Panc1 (cell line): Measurements from ENCODE around the gene TESK1. TPM values are rescaled to one million over a fixed set of nuclear protein-coding genes. Genes with fewer than 3 reads are reported as not detected.
"Not testable (repeated sequence)": the region's sequence is repeated elsewhere in the genome, so short reads cannot be mapped to it uniquely, and the experiment has no call there.

Experiments used
- ATAC-seq: fragments of 200-7000 bp; cut with Tn5 transposase; 2 replicates; pipeline ENCODE4 v1.9.1; 2020; ENCODE audit warnings: mild to moderate bottlenecking, moderate library complexity
- BruUV-seq: library from RNA; stranded (reverse); fragments of 400-500 nt; replicated peaks from 2 replicates; lab custom pipeline; 2021; lab: Mats Ljungman, UMichigan
- CTCF ChIA-PET: fragments of 300-600 bp; sonication (Branson Sonifier 250); formaldehyde crosslinking; loops from one replicate; lab custom pipeline; 2022; ENCODE audit warnings: antibody characterized with exemption; lab: Charles Lee
- POLR2A ChIA-PET: fragments of 300-600 bp; sonication (Branson Sonifier 250); formaldehyde crosslinking; loops from one replicate; lab custom pipeline; 2022; ENCODE audit warnings: antibody characterized with exemption; lab: Charles Lee
- DNase-seq: peaks from one replicate; pipeline ENCODE4 v3.0.0-alpha.2; 2010; ENCODE audit warnings: low read depth, low spot score
- H3K27ac ChIP-seq: 2 replicates; pipeline ENCODE4 v1.5.1; 2011; ENCODE audit warnings: mild to moderate bottlenecking, low read length, inconsistent platforms
- H3K27me3 ChIP-seq: fragments of 200-500 bp; sonication (Bioruptor generic); 2 replicates; pipeline ENCODE4 v1.6.0; 2014; ENCODE audit warnings: low read length, inconsistent platforms; ENCODE audit not compliant: control insufficient read depth, insufficient read depth
- H3K36me3 ChIP-seq: fragments of 200-500 bp; sonication (Bioruptor generic); 2 replicates; pipeline ENCODE4 v1.5.1; 2014; ENCODE audit warnings: inconsistent platforms, mild to moderate bottlenecking, low read length, moderate library complexity; ENCODE audit not compliant: control insufficient read depth, insufficient read depth
- H3K4me1 ChIP-seq: 2 replicates; pipeline ENCODE4 v1.5.1; 2011; ENCODE audit warnings: inconsistent platforms, mild to moderate bottlenecking, low read length, moderate library complexity; ENCODE audit not compliant: control insufficient read depth, insufficient read depth
- H3K4me3 ChIP-seq, 2 experiments: 2 replicates each; pipeline ENCODE4 v1.5.1; 2011 to 2012; ENCODE audit warnings: low read depth in 2 of 2, low read length in 2 of 2, mild to moderate bottlenecking in 2 of 2, inconsistent platforms in 1 of 2, moderate library complexity in 1 of 2
- H3K9me3 ChIP-seq: fragments of 200-500 bp; sonication (Bioruptor generic); 2 replicates; pipeline ENCODE4 v1.5.1; 2014; ENCODE audit warnings: low read depth, mild to moderate bottlenecking, inconsistent platforms, low read length, moderate library complexity; ENCODE audit not compliant: control insufficient read depth, insufficient read depth
- CTCF ChIP-seq: fragments of 450-650 bp; IDR thresholded peaks from 2 replicates; pipeline ENCODE4 v1.5.1; 2017; ENCODE audit warnings: mild to moderate bottlenecking
- POLR2AphosphoS5 ChIP-seq: IDR thresholded peaks from 2 replicates; pipeline ENCODE4 v1.6.1; 2012; ENCODE audit warnings: mild to moderate bottlenecking, low read depth, low read length, moderate library complexity
- SIN3A ChIP-seq: IDR thresholded peaks from 2 replicates; pipeline ENCODE4 v1.6.1; 2012; ENCODE audit warnings: low read depth, mild to moderate bottlenecking, low read length, moderate library complexity, borderline replicate concordance; ENCODE audit not compliant: insufficient read depth
- TCF7L2 ChIP-seq: IDR thresholded peaks from 2 replicates; pipeline ENCODE4 v1.6.1; 2011; ENCODE audit warnings: mild to moderate bottlenecking, low read depth, low read length, inconsistent platforms
- in situ Hi-C: cut with HindIII; loops from 2 replicates; pipeline ENCODE4 v1.10.0; 2016; ENCODE audit warnings: low sequenced_read_pairs, low pct_unique_long_range_greater_than_20kb
- intact Hi-C: fragments of 100-400 bp; cut with micrococcal nuclease; formaldehyde crosslinking; loops from one replicate; pipeline ENCODE4 v1.10.0; 2022; ENCODE audit not compliant: unreplicated experiment
- total RNA-seq: library from RNA; stranded (reverse); gene quantifications from one replicate; pipeline ENCODE4 v1.2.1, GENCODE V29; 2021; ENCODE audit not compliant: unreplicated experiment
- TF ChIP-seq, protein P1 (sequence below), 2 experiments: IDR thresholded peaks; 2 replicates each; pipeline ENCODE4 v1.6.1; 2011 to 2012; ENCODE audit warnings: low read depth in 2 of 2, control low read depth in 1 of 2, low read length in 1 of 2, mild to moderate bottlenecking in 1 of 2, moderate library complexity in 1 of 2; ENCODE audit not compliant: insufficient read depth in 1 of 2

The TESK1 gene
- total RNA-seq, 1 experiment from 2014 or later: 55.0 TPM

DNA sequence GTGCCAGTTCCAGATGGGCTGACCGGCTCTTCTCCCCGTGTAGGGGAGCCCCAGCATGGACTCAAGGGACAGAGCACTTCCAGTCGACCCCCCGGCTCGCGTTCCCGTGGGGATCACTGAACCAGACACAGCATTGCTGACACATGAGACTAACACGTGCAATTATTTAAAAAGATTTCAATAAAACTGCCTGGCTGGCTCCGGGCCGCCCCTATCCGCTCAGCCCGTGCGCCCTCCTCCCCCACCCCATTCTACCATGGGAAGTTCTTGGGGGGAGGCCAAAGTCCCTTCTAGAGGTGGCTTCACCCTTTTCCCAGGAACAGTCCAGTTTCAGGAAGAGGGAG is 4.7 kb downstream of the TESK1 start:
- Histone ChIP-seq H3K4me3 (no peak overlapping the region), H3K27ac (no peak overlapping the region), H3K4me1 (peaks cover 9% of the 10 kb centered on the region), H3K27me3 (no peaks in the 10 kb centered on the region; the same call in 1 of the 2 replicates), H3K9me3 (no peaks in the 10 kb centered on the region), H3K36me3 (no peaks in the 10 kb centered on the region; the same call in 1 of the 2 replicates)
- POLR2A ChIA-PET: no interaction called here
- intact Hi-C loops: loop anchor here (10.0 kb wide), 1 partner anchor 95 kb away; no protein-coding TSS in a partner anchor
- BruUV-seq: no TSS peak
- CTCF ChIA-PET: interaction anchor here (0.6 kb wide), 1 partner anchor 478 kb away, joined by 3 read pairs; no protein-coding TSS in a partner anchor
- in situ Hi-C loops: no loop called here
- ATAC-seq (no peak), DNase-seq (no peak)
- TF ChIP-seq CTCF (no peak), POLR2AphosphoS5 (no peak), SIN3A (no peak), TCF7L2 (no peak)
- TF ChIP-seq, protein P1, sequence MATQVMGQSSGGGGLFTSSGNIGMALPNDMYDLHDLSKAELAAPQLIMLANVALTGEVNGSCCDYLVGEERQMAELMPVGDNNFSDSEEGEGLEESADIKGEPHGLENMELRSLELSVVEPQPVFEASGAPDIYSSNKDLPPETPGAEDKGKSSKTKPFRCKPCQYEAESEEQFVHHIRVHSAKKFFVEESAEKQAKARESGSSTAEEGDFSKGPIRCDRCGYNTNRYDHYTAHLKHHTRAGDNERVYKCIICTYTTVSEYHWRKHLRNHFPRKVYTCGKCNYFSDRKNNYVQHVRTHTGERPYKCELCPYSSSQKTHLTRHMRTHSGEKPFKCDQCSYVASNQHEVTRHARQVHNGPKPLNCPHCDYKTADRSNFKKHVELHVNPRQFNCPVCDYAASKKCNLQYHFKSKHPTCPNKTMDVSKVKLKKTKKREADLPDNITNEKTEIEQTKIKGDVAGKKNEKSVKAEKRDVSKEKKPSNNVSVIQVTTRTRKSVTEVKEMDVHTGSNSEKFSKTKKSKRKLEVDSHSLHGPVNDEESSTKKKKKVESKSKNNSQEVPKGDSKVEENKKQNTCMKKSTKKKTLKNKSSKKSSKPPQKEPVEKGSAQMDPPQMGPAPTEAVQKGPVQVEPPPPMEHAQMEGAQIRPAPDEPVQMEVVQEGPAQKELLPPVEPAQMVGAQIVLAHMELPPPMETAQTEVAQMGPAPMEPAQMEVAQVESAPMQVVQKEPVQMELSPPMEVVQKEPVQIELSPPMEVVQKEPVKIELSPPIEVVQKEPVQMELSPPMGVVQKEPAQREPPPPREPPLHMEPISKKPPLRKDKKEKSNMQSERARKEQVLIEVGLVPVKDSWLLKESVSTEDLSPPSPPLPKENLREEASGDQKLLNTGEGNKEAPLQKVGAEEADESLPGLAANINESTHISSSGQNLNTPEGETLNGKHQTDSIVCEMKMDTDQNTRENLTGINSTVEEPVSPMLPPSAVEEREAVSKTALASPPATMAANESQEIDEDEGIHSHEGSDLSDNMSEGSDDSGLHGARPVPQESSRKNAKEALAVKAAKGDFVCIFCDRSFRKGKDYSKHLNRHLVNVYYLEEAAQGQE (IDR thresholded peaks at IDR 0.05; ENCODE audit: insufficient read depth in 1 of 2, low read depth in 2 of 2, low read length in 1 of 2): no peak

DNA sequence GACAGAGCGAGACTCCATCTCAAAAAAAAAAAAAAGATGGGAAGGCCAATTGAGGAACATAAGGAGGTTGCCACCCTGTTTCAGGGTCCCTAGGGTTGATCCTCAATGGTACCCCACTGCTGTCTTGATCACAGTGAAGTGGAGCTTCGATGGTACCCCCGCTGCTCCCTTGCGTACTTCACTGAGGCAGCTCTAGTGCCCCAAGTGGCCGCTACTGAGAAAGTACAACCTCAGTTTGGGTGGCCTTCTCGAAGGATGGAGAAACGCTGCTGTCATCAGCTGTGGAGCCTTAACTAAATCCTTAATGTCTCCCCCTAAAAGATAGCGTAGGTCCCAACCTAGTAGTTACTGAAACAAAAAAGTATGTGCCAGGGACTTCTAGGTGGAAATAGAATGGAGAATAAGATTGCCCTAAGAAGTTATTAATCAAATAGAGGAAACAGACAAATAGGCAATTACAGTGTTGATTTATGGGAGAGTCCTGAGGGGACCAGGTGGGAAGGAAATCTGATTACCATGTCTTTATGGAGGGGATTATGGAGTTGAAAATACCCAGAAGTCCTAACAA is 6.3 kb downstream of the TESK1 start:
- no TSS peak for BruUV-seq
- ChIA-PET CTCF (interaction anchor here (0.6 to 1.4 kb wide), 10 partner anchors 15 to 218 kb away, joined by 3 to 14 read pairs (median 4); partner anchors contain the start of genes CCDC107, RMRP and TMEM8B), POLR2A (interaction anchor here (0.6 kb wide), 1 partner anchor 67 kb away, joined by 7 read pairs; no protein-coding TSS in a partner anchor)
- ATAC-seq: peak; percentile 84
- Histone ChIP-seq H3K4me1 (peaks cover 6% of the 10 kb centered on the region), H3K27ac (no peak overlapping the region), H3K4me3 (no peak overlapping the region), H3K27me3 (no peaks in the 10 kb centered on the region; the same call in 1 of the 2 replicates), H3K36me3 (no peaks in the 10 kb centered on the region; the same call in 1 of the 2 replicates), H3K9me3 (no peaks in the 10 kb centered on the region)
- DNase-seq: peak; percentile 18
- intact Hi-C loops: no loop called here
- in situ Hi-C loops: no loop called here
- TF ChIP-seq CTCF: no peak
- TF ChIP-seq SIN3A: no peak
- TF ChIP-seq TCF7L2: no peak
- TF ChIP-seq POLR2AphosphoS5: no peak
- TF ChIP-seq, protein P1 (IDR thresholded peaks at IDR 0.05; ENCODE audit: insufficient read depth in 1 of 2, low read depth in 2 of 2, low read length in 1 of 2): no peak

GRCh38 chr9:35612066-35612465 is 7.0 kb downstream of the TESK1 start:
- H3K36me3 ChIP-seq, H3K27me3 ChIP-seq, POLR2A ChIA-PET, H3K4me1 ChIP-seq, H3K4me3 ChIP-seq, DNase-seq, intact Hi-C loops, in situ Hi-C loops, H3K27ac ChIP-seq, H3K9me3 ChIP-seq, BruUV-seq, ATAC-seq: not testable (repeated sequence)
- CTCF ChIA-PET: interaction anchor here (0.9 to 1.4 kb wide), 3 partner anchors 8 to 43 kb away, joined by 3 read pairs; no protein-coding TSS in a partner anchor
